Activated T-cell treated with anti-CD3 and anti-CD28 coated beads, Interleukin-2, amount 50 U/mL, for 4 hours (primary cell): ENCODE data around the gene ZNF555. TPM values are rescaled to one million over a fixed set of nuclear protein-coding genes. Genes with fewer than 3 reads are reported as not detected.
A peak's percentile ranks its signal among the peaks of the same experiment; 100 is the strongest.
"Not testable (repeated sequence)": the region's sequence is repeated elsewhere in the genome, so short reads cannot be mapped to it uniquely, and the experiment has no call there.

Source experiments
- ATAC-seq, 2 donors: fragments of 200-7000 bp; cut with Tn5 transposase; one replicate each; pipeline ENCODE4 v1.10.0; 2021
- DNase-seq: peaks from one replicate; pipeline ENCODE4 v3.0.0-alpha.2; 2020
- H3K27me3 Mint-ChIP-seq: one replicate; pipeline ENCODE4 v1.8.0; 2021; ENCODE audit warnings: low read depth, mixed read lengths
- H3K36me3 Mint-ChIP-seq: one replicate; pipeline ENCODE4 v1.8.0; 2022; ENCODE audit warnings: mixed read lengths; ENCODE audit not compliant: insufficient read depth
- H3K4me1 Mint-ChIP-seq: one replicate; pipeline ENCODE4 v1.8.0; 2021; ENCODE audit warnings: low read depth, mixed read lengths
- H3K4me3 Mint-ChIP-seq: one replicate; pipeline ENCODE4 v1.8.0; 2021; ENCODE audit warnings: mild to moderate bottlenecking, moderate library complexity, mixed read lengths
- H3K9me3 Mint-ChIP-seq: one replicate; pipeline ENCODE4 v1.8.0; 2021; ENCODE audit warnings: mixed read lengths
- total RNA-seq, 3 donors: library from RNA; stranded (reverse); gene quantifications; one replicate each; pipeline ENCODE4 v1.2.1, GENCODE V29; 2021

ZNF555 gene
- total RNA-seq, 3 donors from 2014 or later: 1.2 to 1.6 (median 1.3) TPM

DNA sequence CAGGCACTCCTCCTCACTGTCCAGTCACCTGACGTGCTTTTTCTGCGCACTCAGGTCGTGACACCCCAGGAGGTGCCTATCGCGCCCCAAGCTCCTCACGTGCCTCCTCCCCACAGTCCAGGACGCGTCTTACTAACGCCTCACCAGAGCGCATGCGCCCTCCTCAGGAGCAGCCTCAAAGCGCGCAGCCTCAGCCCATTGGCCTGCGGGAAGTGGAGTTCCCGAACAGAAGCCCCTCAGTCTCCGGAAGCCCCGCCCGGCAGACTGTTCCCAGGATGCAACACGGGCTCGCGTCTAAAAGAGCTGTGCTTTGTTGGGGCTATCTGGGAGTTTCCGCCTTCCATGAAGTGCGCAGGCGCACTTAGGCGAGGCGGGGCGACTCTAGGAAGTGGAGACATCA is 17.6 kb downstream of the ZNF555 start:
- H3K9me3 Mint-ChIP-seq: peaks cover 13% of the 10 kb centered on the region
- peaks cover 27% of the 10 kb centered on the region for H3K4me1 Mint-ChIP-seq
- no peaks in the 10 kb centered on the region for H3K27me3 Mint-ChIP-seq
- no peak for ATAC-seq
- DNase-seq: no peak
- H3K4me3 Mint-ChIP-seq: no peak overlapping the region
- peaks cover 11% of the 10 kb centered on the region for H3K36me3 Mint-ChIP-seq

DNA sequence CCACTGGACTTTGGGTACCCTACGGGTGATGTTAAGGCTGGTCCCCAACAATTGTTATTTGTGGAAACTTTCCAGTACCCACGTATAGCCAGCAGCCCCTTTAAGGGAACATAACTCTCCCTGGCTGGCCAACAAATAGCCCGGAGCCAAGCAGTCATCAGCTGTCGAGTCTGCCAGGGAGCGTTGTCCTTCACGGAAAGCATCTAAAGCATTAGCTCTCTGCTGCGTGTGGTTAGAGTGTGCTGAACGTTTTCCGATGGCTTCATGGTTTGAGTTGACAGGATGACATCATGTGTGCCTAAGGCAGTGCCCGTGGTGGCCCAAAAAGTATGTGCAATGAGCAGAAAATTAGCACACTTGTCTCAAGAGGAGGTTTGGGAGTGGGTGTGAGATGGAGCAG is 22.5 kb downstream of the ZNF555 start:
- Mint-ChIP-seq H3K36me3 (no peaks in the 10 kb centered on the region), H3K9me3 (no peaks in the 10 kb centered on the region), H3K27me3 (peaks cover 5% of the 10 kb centered on the region), H3K4me3 (no peak overlapping the region), H3K4me1 (no peaks in the 10 kb centered on the region)
- DNase-seq (no peak), ATAC-seq (no peak)

DNA sequence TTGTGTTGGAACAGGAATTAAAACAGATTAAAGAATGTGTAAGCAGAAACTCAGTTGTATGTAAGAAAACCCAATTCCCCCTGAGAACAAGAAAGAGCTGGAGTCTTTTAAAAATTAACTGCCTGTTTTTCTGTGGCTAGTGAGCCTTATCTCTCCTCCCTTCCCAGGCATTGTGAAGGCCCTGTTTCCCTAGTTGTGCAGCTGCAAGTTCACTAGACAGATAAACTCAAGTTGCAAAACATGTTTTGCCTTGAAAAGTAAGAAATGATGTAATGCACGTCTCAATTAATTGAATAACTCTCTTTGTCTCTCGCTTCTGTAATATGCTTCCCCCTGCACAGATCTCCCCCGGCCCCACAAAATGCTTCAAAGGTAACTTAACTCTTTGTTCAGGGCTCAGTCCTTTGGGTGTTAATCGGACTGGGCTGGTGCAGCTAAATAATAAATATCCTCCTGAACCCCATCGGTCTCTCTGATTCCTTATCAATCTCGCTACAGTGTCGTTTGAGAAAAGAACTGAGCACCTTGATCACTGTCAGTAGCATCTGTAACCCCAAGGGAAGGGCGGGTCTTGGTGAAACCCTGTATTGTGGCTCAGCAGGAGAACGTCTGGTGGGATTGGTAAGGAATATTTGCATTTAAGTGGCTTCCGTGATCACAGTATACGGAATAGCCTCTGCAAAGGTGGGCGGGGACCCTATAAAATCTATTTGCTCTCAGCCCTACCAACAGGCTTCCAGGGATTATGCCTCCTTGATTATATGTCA is 24.2 kb downstream of the ZNF555 start:
- no peaks in the 10 kb centered on the region for H3K4me1 Mint-ChIP-seq
- H3K9me3 Mint-ChIP-seq: no peaks in the 10 kb centered on the region
- no peak overlapping the region for H3K4me3 Mint-ChIP-seq
- H3K27me3 Mint-ChIP-seq: peaks cover 5% of the 10 kb centered on the region
- no peak for ATAC-seq
- DNase-seq: no peak
- no peaks in the 10 kb centered on the region for H3K36me3 Mint-ChIP-seq

DNA sequence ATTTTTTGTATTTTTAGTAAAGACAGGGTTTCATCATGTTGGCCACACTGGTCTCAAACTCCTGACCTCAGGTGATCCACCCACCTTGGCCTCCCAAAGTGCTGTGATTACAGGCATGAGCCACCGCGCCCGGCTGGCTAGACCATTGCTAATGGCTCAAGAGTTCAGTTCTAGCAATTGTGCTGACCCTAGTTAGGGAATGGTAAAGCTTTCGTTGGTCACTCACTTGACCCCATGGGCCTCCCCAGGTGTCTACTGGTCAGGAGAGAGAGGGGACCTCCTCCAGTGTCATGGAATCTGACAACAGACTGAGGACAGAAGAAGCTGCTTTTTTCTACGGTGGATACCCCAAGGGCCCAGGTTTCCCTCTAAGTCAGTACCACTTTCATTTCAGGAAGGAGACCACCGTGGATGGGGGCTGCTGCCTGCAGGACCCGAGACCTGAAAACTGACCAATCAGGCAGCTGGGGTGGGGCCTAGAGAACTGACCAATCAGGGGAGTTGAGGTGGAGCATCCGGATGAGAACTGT is 25.3 kb downstream of the ZNF555 start:
- Mint-ChIP-seq H3K4me3 (no peak overlapping the region), H3K4me1 (no peaks in the 10 kb centered on the region), H3K9me3 (no peaks in the 10 kb centered on the region), H3K27me3 (peaks cover 5% of the 10 kb centered on the region), H3K36me3 (no peaks in the 10 kb centered on the region)
- ATAC-seq: no peak
- no peak for DNase-seq

DNA sequence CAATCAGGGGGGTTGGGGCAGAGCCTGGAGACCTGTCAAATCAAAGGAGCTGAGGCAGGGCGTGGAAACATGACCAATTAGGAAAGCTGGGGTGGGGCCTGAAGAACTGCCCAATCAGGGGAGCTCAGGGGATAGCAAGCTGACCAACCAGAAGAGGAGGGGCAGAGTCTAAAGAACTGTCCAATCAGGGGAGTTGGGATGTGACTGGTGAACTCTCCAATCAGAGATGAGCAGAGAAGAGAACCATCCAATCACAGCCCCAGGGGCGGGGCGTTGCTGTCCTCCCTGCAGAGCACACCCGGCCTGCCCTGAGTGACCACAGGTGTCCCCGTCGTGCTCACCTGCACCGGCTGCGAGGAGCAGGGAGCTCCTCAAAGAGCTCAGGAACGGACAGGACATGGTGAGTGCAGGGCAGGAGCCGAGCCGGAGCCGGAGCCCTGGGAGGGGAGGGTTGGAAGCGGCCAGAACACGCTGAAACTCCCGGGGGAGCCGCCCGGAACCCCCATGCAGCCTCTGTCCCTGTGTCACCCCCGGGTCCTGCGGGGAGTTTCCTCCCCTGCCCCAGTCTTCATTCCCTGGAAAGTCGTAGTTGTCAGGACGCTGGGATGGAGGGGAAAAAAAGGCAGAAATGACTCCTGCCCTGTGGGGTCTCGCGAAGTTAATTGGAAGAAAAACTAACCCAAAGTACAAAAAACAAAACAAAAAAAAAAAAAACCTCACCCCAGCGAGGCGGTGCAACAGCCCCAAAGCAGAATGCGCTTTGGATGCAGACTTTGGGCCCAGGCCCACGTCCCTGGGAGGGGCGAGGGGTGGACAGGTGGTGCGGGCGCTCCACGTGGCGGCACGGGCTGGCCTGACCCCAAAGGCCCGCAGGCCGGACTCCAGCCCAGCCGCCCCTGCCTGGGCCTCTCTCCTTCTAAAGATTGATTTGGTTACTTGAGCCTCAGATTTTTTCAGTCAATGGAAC is 26.0 kb downstream of the ZNF555 start, which contains the start of gene ZNF556:
ZNF556 (plus strand) TSS at position 311 of the 967 bp plus-strand sequence; CDS start at position 398, 87 bp downstream.
- Mint-ChIP-seq H3K4me3 (no peak within 1 kb of the TSS), H3K4me1 (peaks cover 2% of the 10 kb centered on the region), H3K27me3 (peaks cover 5% of the 10 kb centered on the region), H3K9me3 (no peaks in the 10 kb centered on the region), H3K36me3 (no peaks in the 10 kb centered on the region)
- DNase-seq (no peak), ATAC-seq (no peak)

DNA sequence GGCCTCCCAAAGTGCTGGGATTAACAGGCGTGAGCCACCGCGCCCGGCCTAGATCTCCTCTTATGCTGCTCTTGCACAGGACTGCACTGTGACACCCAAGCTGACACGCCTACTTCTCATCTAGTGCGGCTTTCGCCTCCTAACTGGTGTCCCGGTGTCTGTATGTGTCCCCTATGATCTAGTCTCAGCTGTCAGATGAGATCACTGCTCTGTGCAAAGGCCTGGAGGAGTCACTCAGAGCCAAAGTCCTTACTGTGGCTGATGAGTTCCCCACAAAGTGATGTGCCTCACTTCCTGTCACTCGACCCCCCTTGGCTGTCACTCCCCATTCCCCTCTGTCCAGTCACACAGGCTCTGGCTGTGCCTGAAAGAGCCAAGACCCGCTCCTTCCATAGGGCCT is 28.3 kb downstream of the ZNF555 start:
- ATAC-seq (no peak), DNase-seq (no peak)
- H3K9me3 Mint-ChIP-seq: no peaks in the 10 kb centered on the region
- no peak overlapping the region for H3K4me3 Mint-ChIP-seq
- peaks cover 5% of the 10 kb centered on the region for H3K27me3 Mint-ChIP-seq
- H3K4me1 Mint-ChIP-seq: peaks cover 2% of the 10 kb centered on the region
- H3K36me3 Mint-ChIP-seq: no peaks in the 10 kb centered on the region

DNA sequence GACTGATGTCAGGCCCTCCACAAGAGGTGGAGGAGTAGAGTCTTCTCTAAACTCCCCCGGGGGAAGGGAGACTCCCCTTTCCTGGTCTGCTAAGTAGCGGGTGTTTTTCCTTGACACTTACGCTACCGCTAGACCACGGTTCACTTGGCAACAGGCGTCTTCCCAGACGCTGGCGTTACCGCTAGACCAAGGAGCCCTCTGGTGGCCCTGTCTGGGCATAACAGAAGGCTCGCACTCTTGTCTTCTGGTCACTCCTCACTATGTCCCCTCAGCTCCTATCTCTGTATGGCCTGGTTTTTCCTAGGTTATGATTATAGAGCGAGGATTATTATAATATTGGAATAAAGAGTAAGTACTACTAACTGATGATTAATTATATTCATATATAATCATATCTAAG is 30.9 kb downstream of the ZNF555 start:
- ATAC-seq, H3K9me3 Mint-ChIP-seq, H3K27me3 Mint-ChIP-seq, H3K36me3 Mint-ChIP-seq, DNase-seq, H3K4me1 Mint-ChIP-seq, H3K4me3 Mint-ChIP-seq: not testable (repeated sequence)

DNA sequence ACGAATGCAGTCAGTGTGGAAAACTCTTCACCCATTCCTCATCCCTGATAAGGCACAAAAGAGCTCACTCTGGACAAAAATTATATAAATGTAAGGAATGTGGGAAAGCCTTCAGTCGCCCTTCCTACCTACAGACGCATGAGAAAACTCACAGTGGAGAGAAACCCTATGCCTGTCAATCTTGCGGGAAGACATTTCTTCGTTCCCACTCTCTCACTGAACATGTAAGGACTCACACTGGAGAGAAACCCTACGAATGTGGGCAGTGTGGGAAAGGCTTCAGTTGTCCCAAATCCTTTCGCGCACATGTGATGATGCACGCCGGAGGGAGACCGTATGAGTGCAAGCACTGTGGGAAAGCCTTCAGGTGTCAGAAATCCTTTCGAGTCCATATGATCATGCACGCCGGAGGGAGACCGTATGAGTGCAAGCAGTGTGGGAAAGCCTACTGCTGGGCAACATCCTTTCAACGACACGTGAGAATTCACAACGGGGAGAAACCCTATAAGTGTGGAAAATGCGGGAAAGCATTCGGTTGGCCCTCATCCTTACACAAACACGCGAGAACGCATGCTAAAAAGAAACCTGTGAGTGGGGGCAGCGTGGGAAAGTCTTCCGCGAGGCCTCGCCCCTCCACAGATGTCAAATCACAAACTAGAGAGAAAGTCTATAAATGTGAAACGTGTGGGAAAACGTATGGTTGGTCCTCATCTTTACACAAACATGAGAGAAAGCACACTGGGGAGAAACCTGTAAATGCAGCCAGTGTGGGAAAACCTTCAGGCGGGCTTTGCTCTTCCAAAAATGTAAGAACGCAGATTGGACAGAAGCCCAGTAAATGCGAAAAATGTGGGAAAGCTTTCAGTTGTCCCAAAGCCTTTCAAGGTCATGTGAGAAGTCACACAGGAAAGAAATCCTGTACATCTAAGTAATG is 36.4 kb downstream of the ZNF555 start:
- H3K4me3 Mint-ChIP-seq: no peak overlapping the region
- H3K9me3 Mint-ChIP-seq: peaks cover 9% of the 10 kb centered on the region
- H3K27me3 Mint-ChIP-seq: no peaks in the 10 kb centered on the region
- no peaks in the 10 kb centered on the region for H3K4me1 Mint-ChIP-seq
- ATAC-seq (no peak), DNase-seq (no peak)
- H3K36me3 Mint-ChIP-seq: no peaks in the 10 kb centered on the region

DNA sequence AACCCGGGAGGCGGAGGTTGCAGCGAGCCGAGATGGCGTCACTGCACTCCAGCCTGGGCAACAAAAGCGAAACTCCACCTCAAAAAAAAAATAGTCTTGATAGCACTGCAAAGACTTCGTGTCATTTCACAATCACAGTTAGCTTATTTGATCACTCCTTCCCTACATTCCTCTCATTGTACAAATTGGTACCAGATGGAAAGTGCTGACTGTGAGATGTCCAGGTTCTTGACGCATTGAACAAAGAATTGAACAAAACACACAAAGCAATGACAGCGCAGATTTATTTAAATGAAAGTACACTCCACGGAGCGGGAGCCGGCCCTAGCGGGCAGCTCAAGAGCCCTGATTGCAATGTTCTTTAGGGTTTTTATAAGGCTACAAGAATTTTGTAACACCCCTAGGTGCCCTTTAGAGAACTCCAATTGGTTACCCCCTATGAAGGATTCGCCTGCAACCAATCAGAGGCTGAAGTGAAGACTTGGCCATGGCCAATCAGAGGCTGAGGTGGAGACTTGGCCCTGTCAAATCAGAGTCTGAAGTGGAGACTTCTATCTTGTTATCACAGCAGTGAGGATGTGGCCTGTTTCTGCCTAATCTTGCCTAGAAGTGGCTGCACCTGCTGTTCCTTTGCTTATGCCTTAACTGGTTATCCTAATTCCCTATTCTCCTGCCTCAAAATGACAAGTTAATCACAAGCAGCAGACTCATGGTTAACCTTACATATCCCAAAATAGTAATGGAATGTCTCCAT is 42.6 kb downstream of the ZNF555 start:
- no peaks in the 10 kb centered on the region for H3K9me3 Mint-ChIP-seq
- H3K27me3 Mint-ChIP-seq: no peaks in the 10 kb centered on the region
- peaks cover 10% of the 10 kb centered on the region for H3K4me1 Mint-ChIP-seq
- peak in 1 of 2 donors; percentile 32 for ATAC-seq
- DNase-seq: no peak
- no peaks in the 10 kb centered on the region for H3K36me3 Mint-ChIP-seq
- H3K4me3 Mint-ChIP-seq: no peak overlapping the region

DNA sequence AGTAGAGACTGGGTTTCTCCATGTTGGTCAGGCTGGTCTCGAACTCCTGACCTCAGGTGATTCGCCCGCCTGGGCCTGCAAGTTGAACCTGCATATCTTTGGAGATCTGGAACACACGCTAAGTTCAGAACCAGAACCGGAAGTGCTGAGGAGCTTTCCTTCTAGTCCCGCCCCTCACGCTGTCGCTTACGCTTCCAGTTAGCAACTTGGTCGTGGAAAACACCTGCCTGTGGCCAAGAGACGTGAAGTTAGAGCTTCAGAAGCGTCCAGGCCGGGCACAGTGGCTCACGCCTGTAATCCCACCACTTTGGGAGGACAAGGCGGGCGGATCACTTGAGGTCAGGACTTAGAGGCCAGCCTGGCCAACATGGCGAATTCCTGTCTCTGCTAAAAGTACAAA is 44.5 kb downstream of the ZNF555 start:
- Mint-ChIP-seq H3K27me3 (peaks cover under 1% of the 10 kb centered on the region), H3K36me3 (no peaks in the 10 kb centered on the region), H3K4me3 (no peak overlapping the region), H3K4me1 (peaks cover 10% of the 10 kb centered on the region), H3K9me3 (no peaks in the 10 kb centered on the region)
- DNase-seq: no peak
- ATAC-seq: no peak

DNA sequence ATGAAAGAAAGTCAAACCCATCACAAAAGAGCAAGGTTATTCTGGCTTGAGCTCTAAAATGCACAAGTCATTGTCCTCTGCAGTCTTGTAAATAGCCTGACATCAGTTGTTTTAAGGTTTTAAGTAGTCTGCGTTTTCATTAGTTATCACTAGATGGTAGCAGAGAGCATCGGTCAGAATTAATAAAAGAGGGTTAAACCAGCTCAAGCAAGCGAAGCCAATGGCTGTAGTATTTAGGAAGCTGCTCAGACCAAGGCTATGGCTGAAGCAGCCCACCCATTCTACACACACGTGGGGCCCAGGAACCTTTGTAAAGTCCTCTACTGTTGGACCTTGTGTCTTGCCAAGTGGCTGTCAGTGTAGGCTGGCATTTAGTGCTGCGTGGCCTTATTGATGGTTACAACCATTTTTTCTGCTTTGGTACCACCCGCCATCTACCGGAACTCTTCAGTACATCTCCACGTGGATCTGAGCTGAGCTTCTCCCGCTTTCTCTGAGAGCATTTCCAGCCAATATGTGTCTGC is 46.2 kb downstream of the ZNF555 start:
- Mint-ChIP-seq H3K27me3 (peaks cover 5% of the 10 kb centered on the region), H3K4me1 (peaks cover 12% of the 10 kb centered on the region), H3K4me3 (no peak overlapping the region), H3K36me3 (no peaks in the 10 kb centered on the region), H3K9me3 (no peaks in the 10 kb centered on the region)
- no peak for DNase-seq
- no peak for ATAC-seq

DNA sequence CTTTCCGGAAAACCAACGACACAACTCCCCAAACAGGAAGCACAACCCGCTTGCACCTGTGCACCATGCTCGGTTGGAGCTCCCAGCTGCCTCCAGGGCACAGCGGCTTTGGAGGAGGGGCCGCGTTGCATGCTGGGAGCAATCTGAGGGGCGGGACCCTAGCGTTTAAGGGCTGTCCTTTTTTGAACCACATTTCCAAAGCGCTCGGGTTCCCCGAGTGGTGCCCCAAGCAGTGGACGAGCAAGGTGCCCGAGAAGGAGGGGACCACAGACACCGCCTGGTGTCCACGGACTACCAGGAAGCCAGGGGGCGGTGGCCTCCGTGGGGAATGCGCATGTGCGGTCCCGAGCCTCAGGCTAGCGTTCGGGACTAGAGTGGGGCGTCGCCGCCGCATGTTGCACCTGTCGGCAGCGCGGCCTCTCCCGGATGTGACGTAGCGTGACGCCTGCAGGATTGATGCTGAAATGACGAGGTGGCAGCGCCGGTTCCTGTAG is 47.5 kb downstream of the ZNF555 start:
- peaks cover 5% of the 10 kb centered on the region for H3K27me3 Mint-ChIP-seq
- H3K4me3 Mint-ChIP-seq: peak overlapping the region; percentile 51
- ATAC-seq: peak in 1 of 2 donors; percentile 77
- no peaks in the 10 kb centered on the region for H3K9me3 Mint-ChIP-seq
- peaks cover 12% of the 10 kb centered on the region for H3K4me1 Mint-ChIP-seq
- peak; percentile 28 for DNase-seq
- H3K36me3 Mint-ChIP-seq: no peaks in the 10 kb centered on the region

DNA sequence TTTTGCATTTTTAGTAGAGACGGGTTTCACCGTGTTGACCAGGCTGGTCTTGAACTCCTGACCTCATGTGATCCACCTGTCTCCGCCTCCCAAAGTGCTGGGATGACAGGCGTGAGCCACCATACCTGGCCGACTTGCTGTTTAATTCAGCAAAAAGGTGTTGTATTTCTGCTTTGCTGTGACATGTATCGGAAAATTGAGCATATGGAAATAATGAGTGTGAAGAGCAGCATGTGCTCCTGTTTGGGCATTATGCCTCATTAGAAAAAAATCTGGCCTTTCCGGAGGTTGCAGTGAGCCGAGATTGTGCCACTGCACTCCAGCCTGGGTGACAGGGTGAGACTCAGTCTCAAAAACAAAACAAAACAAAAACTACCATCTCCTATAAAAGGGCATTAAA is 49.3 kb downstream of the ZNF555 start:
- H3K9me3 Mint-ChIP-seq: not testable (repeated sequence)

More for the DNA sequence above, 49.3 kb downstream of the ZNF555 start:
- H3K4me1 Mint-ChIP-seq: peaks cover 12% of the 10 kb centered on the region
- not testable (repeated sequence) for H3K36me3 Mint-ChIP-seq, DNase-seq, H3K4me3 Mint-ChIP-seq, H3K27me3 Mint-ChIP-seq, ATAC-seq
